Loucy (cell line): ENCODE results near the gene ALOX12B.

Source experiments
- CTCF ChIP-seq: fragments of 200-600 bp; sonication (generic); conservative IDR thresholded peaks from 2 replicates; pipeline ENCODE4 v1.5.1; 2014; ENCODE audit warnings: mild to moderate bottlenecking, antibody characterized with exemption, low read length
- EZH2phosphoT487 ChIP-seq: fragments of 200-600 bp; IDR thresholded peaks from 2 replicates; pipeline ENCODE4 v1.6.1; 2018; ENCODE audit warnings: antibody characterized with exemption, mild to moderate bottlenecking, moderate library complexity, borderline replicate concordance

- TF ChIP-seq CTCF (no peak), EZH2phosphoT487 (no peak)
Observed at GRCh38 chr17:8046929-8047768, 40.4 kb downstream of the ALOX12B start.
